HG02981 (cell line): ENCODE data around the gene RABEP2.

Experiments used
- ATAC-seq: cut with Tn5 transposase; IDR thresholded peaks from one replicate; pipeline ENCODE4 v1.9.1; 2021; ENCODE audit warnings: mild to moderate bottlenecking, moderate library complexity; ENCODE audit not compliant: unreplicated experiment

The RABEP2 gene

GRCh38 chr16:28863929-28864793 is 60.9 kb downstream of the RABEP2 start:
- ATAC-seq = no peak

DNA sequence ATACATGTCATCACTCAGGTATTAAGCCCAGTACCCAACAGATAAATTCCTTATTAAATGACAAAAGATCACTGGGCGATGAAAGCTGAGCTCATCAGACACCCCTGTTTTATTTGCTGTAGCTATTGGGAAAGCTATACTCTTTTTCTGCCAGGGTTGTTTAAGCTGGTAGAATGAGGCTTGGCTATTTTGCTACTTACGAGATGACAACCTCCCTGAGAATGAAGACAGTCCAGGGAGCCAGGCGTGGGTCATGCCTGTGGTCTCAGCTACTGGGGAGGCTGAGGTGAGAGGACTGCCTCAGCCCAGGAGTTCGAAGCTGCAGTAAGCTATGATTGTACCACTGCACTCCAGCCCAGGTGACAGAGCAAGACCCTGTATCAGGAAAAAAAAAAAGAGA is 65.7 kb downstream of the RABEP2 start:
- ATAC-seq = no peak

- no peak for ATAC-seq
Observed at GRCh38 chr16:28858421-28858820, 66.6 kb downstream of the RABEP2 start.
